Endometrial microvascular endothelial cells (primary cell): ENCODE results near the gene TREML1. TPM values are rescaled to one million over a fixed set of nuclear protein-coding genes. Genes with fewer than 3 reads are reported as not detected.
"Not testable (repeated sequence)": the region's sequence is repeated elsewhere in the genome, so short reads cannot be mapped to it uniquely, and the experiment has no call there.

Source experiments
- in situ Hi-C: cut with HindIII; loops from 2 replicates; pipeline ENCODE4 v1.10.0; 2017; ENCODE audit warnings: low sequenced_read_pairs, low pct_unique_long_range_greater_than_20kb; ENCODE audit errors: inconsistent ontology term
- total RNA-seq: library from RNA; depleted of rRNA; stranded (reverse); fragments of >200 nt; gene quantifications from one replicate; pipeline ENCODE4 v1.2.3, GENCODE V29; 2015; ENCODE audit errors: inconsistent ontology term

The TREML1 gene
- total RNA-seq, 1 donor from 2014 or later: not detected

GRCh38 chr6:41157323-41157722 lies 3.2 kb upstream of the TREML1 start:
- in situ Hi-C loops: no loop called here

DNA sequence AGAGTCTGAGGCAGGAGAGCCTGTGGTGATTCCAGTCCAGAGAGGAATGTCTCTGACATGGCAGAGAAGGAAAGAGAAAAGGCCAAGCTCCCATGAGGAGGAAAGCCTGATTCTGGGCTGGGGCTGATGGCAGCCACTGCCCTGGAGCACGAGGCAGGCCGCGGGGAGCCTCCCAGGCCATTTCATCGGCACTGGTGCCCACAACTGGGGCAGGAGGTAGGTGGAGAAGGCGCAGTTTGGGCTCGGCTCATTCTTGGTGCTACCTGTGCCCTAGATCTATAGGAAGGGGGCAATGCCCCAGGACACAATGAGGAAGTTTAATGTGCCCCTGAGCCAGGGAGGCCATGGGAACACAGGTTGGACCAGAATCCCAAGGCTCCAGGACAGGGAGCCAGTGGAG lies 2.6 kb upstream of the TREML1 start:
- in situ Hi-C loops: no loop called here

DNA sequence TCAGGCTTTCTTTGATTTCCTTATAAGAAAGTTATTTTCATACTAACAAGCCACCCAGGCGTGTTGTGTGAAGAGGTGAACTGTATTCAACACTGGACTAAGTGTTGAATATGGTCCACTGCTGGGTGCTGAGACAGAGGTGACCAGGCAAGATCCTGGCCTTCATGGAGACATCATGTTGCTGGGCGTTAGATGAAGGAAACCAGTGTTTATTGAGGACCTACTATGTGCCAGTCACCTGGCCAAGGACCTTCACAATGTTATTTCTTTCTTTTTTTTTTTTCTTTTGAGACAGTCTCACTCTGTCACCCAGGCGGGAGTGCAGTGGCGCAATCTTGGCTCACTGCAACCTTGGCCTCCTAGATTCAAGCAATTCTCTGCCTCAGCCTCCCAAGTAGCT lies 1.9 kb upstream of the TREML1 start:
- in situ Hi-C loops: no loop called here

DNA sequence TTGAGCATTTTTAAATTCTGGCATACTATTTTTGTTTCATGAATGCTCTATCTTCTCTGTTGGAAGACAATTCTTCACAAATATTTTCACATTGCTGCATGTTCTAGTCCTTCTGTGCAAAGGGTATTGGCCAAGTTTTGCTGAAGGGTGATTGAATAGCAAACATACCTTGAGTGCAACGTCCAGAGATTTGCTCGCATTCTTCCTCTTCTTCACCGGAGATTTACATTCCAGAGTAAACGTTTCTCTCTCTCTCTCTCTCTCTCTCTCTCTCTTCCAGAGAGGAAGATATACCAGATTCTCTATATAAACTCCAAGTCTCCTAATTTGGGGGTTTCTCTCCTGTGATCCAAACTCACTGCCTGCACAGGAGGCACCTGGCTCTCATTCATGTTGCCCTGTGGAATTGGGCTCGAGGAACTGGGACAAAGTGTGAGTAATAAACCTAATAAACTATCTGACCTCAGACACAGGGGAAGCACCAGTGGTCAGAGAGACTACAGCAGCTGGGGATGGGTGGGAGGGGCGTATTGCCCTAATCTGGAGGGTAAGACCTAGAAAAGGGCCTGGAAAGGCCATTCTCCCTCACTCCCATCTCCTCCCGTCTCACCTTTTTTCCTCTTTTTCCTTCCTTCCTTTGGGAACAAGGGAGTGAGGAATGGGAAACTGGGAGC lies 1.1 kb upstream of the TREML1 start:
- in situ Hi-C loops: no loop called here

DNA sequence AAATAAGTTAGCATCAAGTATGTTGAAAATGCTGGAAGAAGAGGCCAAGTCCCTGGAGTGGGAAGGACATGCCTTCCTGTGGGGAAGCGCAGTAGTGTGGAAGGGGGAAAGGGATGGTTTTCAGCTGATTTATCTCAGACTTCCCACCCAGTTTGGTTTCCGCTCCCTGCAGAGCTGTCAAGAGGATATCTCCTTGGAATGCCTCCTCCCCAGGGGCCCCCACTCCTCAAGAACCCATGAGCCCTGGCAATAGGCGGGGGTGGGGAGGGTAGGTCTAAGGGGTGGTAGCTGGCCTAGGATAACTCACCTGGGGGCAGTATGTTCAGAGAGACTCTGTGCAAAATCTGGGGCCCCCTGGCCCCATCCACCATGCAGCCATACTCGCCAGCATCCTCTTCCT lies 696 bp downstream of the TREML1 start:
- in situ Hi-C loops: no loop called here

DNA sequence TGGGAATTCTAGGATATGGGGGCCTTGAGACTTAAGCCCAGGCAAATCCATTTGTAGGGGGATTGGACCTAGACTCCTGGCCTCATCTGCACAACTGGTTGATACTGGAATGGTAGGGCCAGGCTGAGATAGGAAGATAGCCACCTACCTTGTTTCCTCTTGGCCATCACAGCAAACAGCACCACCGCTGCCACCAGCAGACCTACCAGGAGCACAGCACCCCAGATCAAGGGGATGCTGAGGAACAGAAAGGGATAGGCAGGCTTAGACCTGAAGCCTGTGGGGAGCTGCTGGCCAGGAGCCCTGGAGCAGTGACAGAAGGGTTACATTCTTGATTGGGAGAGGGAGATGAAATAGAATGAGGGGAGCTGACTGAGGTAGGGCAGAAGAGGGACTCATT lies 3.5 kb downstream of the TREML1 start:
- in situ Hi-C loops: no loop called here

DNA sequence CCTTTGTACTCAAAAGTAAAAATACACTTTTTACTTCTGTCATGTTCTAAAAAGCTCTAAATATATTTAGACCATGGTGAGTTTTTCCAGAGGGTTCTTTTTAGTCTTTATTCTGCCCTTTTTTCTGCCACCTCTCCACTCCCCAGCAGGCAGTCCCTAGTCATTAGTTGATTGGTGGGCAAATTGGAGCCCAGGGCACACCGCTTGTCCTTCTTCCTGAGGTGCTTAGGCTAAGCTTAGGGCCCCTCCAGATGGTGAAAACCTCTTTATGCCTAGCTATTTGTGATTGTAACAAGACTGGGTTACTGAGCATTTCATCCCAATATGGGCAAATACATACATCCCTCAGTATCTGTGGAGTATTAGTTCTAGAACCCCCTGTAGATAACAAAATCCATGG lies 6.2 kb downstream of the TREML1 start:
- in situ Hi-C loops: no loop called here

GRCh38 chr6:41136911-41137310 lies 17.2 kb downstream of the TREML1 start:
- in situ Hi-C loops: no loop called here

GRCh38 chr6:41135062-41135832 lies 18.9 kb downstream of the TREML1 start:
- in situ Hi-C loops: no loop called here

- in situ Hi-C loops: no loop called here
These were observed 21.9 kb downstream of the TREML1 start for GRCh38 chr6:41132254-41132653.

DNA sequence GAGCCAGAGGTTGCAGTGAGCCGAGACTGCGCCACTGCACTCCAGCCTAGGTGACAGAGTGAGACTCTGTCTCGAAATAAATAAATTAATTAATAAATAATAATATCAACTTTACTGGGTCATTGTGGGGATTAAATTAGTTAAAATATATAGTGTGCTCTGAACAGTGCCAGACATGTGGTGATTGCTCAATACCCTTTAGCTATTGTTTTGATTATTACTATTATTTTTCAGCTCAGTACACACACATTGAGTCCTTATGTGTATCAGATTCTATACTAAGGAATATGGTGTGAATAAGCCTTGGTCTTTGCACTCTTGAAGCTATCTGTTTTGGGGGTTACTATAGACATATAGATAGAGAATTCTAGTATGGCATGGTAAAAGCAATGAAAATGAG lies 28.9 kb downstream of the TREML1 start:
- in situ Hi-C loops: no loop called here

- in situ Hi-C loops: no loop called here
These were observed 31.2 kb downstream of the TREML1 start for GRCh38 chr6:41122918-41123317.

DNA sequence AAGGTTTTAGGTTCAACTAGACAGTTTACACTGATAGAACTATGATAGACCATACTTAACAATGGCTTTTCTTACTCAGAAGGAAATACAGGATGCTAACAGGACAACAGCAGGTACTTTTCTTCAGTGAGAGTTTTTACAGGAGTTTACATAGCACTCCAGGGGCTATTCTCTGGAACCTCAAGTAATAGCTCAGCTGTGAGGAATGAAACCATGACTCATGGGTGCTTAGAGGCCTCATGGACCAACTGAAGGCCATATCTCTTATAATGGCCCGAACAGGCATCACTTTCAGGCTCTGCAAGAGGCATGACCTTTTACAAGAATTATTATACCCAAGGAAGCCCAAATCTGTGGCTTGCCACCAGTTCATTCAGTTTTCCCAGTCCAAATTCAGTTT lies 31.8 kb downstream of the TREML1 start:
- in situ Hi-C loops: no loop called here

GRCh38 chr6:41120058-41120457 lies 34.1 kb downstream of the TREML1 start:
- in situ Hi-C loops: no loop called here

DNA sequence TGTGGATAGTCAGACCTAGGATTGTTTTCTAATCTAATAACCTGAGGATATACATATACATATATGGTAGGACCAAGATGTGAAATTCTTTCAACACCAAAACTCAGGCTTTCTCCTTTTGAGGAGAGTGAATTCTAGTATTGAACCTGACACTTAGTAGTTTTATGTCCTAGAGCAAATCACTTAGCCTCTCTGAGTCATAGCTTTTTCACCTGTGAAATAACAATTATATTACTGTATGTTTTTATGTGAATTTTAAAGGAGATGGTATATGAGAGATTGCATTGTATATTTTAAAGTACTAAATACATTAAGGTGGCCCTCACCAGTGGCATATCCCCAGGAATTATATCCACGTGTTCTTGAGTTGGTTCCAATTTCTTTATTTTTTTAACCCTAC lies 34.6 kb downstream of the TREML1 start:
- in situ Hi-C loops: no loop called here

- in situ Hi-C loops: not testable (repeated sequence)
These were observed 39.1 kb downstream of the TREML1 start for GRCh38 chr6:41115027-41115426.

DNA sequence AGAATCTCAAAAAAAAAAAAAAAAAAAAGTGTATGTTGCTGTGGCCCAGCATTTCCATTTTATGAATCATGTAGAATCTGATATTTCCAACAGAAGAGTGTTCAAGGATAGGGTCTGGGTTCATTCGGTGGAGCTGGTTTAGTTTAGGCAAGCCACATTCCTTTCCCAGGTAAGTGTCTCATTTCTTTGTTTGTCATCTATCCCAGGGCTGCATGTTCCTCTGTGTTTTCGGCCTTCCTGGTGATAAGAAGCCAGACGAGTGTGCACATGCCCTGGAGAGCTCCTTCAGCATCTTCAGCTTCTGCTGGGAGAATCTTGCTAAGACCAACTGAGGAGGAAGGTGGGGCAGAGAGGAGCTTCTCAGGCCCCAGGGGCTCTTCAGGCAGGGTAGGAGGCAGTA lies 43.1 kb downstream of the TREML1 start:
- in situ Hi-C loops: no loop called here

DNA sequence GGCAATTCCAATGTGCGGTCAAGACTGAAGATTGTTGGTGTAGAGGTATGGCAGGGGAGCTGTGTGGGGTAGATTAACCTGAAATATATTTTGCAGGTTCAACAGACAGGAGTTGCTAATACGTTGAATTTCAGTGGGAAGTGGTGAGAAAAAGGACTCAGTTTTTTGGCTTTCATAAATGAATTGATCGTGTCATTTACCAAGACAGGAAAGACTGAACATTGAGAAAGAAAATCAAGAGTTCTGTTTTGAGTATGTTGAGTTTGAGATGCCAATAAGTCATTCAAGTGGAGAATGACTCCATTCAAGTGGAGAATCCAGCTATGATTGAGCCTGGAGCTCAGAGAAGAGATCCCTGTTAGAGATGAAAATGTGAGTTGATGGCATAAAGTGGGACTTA lies 50.3 kb downstream of the TREML1 start:
- in situ Hi-C loops: no loop called here

DNA sequence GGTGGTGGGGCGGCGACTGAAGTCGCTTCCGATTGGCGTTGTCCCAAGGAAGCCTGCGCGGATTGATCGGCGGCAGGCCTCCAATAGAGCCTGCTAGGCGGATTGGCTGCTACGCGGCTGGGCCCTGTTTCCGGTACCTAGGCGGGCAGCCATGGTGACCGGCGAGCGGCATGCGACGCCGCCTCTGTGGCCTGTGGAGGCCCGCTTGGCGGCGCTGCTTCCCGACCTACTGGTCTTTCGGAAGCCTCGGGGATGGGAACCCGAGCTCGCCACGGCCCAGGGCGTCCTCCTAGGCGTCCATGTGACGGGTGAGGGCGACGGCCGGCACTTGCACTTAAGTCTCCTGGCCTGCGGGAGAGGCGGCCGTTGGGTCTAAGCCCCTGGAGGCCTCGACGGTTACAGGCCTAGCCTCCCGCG lies 53.3 kb downstream of the TREML1 start:
- in situ Hi-C loops: no loop called here
